Measurements from ENCODE around the gene ATXN7L3. TPM values are rescaled to one million over a fixed set of nuclear protein-coding genes. Genes with fewer than 3 reads are reported as not detected.

ATXN7L3 gene
- polyA plus RNA-seq, 3 donors = 8.5 to 60.9 (median 9.9) TPM

GRCh38 chr17:44206825-44207155 is 7.1 kb upstream of the ATXN7L3 start:
- intact Hi-C loops (cut with micrococcal nuclease) = no loop called here
- DNase-seq = no peak
- Histone ChIP-seq H3K79me2 (ENCODE audit: insufficient read depth, low read length) (peaks cover 5% of the 10 kb centered on the region), H3K9ac (ENCODE audit: insufficient read depth, low read length, poor library complexity, severe bottlenecking) (no peak overlapping the region), H3K27ac (ENCODE audit: low read depth in 1 of 2, low read length in 2 of 2) (no peak overlapping the region), H4K20me1 (ENCODE audit: insufficient read depth, low read length) (peaks cover 25% of the 10 kb centered on the region), H3K36me3 (replicated peaks in 1 of 2; ENCODE audit: control insufficient read depth in 1 of 2, insufficient read depth in 2 of 2, low read length in 2 of 2) (peaks cover 45 to 51% of the 10 kb centered on the region in 2 donors), H2AFZ (ENCODE audit: insufficient read depth, low read depth, low read length, poor library complexity, severe bottlenecking) (no peak overlapping the region), H3K9me3 (replicated peaks in 1 of 2; ENCODE audit: control insufficient read depth in 1 of 2, insufficient read depth in 1 of 2, low read length in 2 of 2) (no peaks in the 10 kb centered on the region), H3K4me1 (ENCODE audit: control insufficient read depth in 1 of 2, insufficient read depth in 2 of 2, low read length in 2 of 2) (peaks cover 36 to 57% of the 10 kb centered on the region in 2 donors), H3K4me2 (replicated peaks; ENCODE audit: extremely low read depth, low read length, poor library complexity, severe bottlenecking) (no peak overlapping the region), H3K27me3 (ENCODE audit: control insufficient read depth in 2 of 2, insufficient read depth in 2 of 2, low read length in 2 of 2) (no peaks in the 10 kb centered on the region), H3K4me3 (replicated peaks in 1 of 3; ENCODE audit: low read depth in 2 of 3, low read length in 3 of 3) (no peak overlapping the region)
- WGBS (ENCODE audit: insufficient coverage) = no CpG with 5 or more reads among the region's 6 CpGs
- H3K4me3 Mint-ChIP-seq = no peak overlapping the region
- no peaks in the 10 kb centered on the region for H3K27me3 Mint-ChIP-seq (ENCODE audit: low read depth in 3 of 3)
- H3K36me3 Mint-ChIP-seq = peaks cover 36 to 57% of the 10 kb centered on the region in 2 donors
- H3K27ac Mint-ChIP-seq = no peak overlapping the region
- H3K9me3 Mint-ChIP-seq = no peaks in the 10 kb centered on the region
- peaks cover 53% of the 10 kb centered on the region for H3K4me1 Mint-ChIP-seq
- TF ChIP-seq CTCF (IDR thresholded peaks at IDR 0.05) = peak; percentile 6

GRCh38 chr17:44205962-44206824 is 6.5 kb upstream of the ATXN7L3 start:
- DNase-seq = no peak
- no peak overlapping the region for H3K27ac ChIP-seq (ENCODE audit: low read depth in 1 of 2, low read length in 2 of 2)
- no peak overlapping the region for H3K4me3 ChIP-seq (replicated peaks in 1 of 3; ENCODE audit: low read depth in 2 of 3, low read length in 3 of 3)
- Mint-ChIP-seq H3K4me1 (peaks cover 58% of the 10 kb centered on the region), H3K9me3 (no peaks in the 10 kb centered on the region), H3K27ac (peak overlapping the region in 1 of 7 donors; percentile 66), H3K4me3 (no peak overlapping the region), H3K27me3 (ENCODE audit: low read depth in 3 of 3) (no peaks in the 10 kb centered on the region), H3K36me3 (peaks cover 33 to 51% of the 10 kb centered on the region in 2 donors)
- 83% methylated on average over 8 of the region's 13 CpGs for WGBS (ENCODE audit: insufficient coverage)
- H3K79me2 ChIP-seq (ENCODE audit: insufficient read depth, low read length) = peaks cover 5% of the 10 kb centered on the region
- no peak for TF ChIP-seq CTCF (IDR thresholded peaks at IDR 0.05)
- intact Hi-C loops (cut with micrococcal nuclease) = no loop called here
- H3K4me1 ChIP-seq (ENCODE audit: control insufficient read depth in 1 of 2, insufficient read depth in 2 of 2, low read length in 2 of 2) = peaks cover 38 to 60% of the 10 kb centered on the region in 2 donors
- no peaks in the 10 kb centered on the region for H3K27me3 ChIP-seq (ENCODE audit: control insufficient read depth in 2 of 2, insufficient read depth in 2 of 2, low read length in 2 of 2)
- H3K36me3 ChIP-seq (replicated peaks in 1 of 2; ENCODE audit: control insufficient read depth in 1 of 2, insufficient read depth in 2 of 2, low read length in 2 of 2) = peaks cover 41 to 45% of the 10 kb centered on the region in 2 donors
- H2AFZ ChIP-seq (ENCODE audit: insufficient read depth, low read depth, low read length, poor library complexity, severe bottlenecking) = no peak overlapping the region
- H3K4me2 ChIP-seq (replicated peaks; ENCODE audit: extremely low read depth, low read length, poor library complexity, severe bottlenecking) = no peak overlapping the region
- no peak overlapping the region for H3K9ac ChIP-seq (ENCODE audit: insufficient read depth, low read length, poor library complexity, severe bottlenecking)
- no peaks in the 10 kb centered on the region for H3K9me3 ChIP-seq (replicated peaks in 1 of 2; ENCODE audit: control insufficient read depth in 1 of 2, insufficient read depth in 1 of 2, low read length in 2 of 2)
- peaks cover 19% of the 10 kb centered on the region for H4K20me1 ChIP-seq (ENCODE audit: insufficient read depth, low read length)
